H9 (cell line): ENCODE measurements around the gene CREB5. TPM values are rescaled to one million over a fixed set of nuclear protein-coding genes. Genes with fewer than 3 reads are reported as not detected.

Experiments
- DNase-seq: peaks from one replicate; pipeline ENCODE4 v3.0.0-alpha.2; 2017
- H2AFZ ChIP-seq: one replicate; pipeline ENCODE4 v1.6.1; 2013; ENCODE audit warnings: mild to moderate bottlenecking, low read length, control low read depth, moderate library complexity
- H2AK5ac ChIP-seq: 2 replicates; pipeline ENCODE4 v1.6.1; 2013; ENCODE audit warnings: low read length, control low read depth, mixed read lengths; ENCODE audit not compliant: insufficient read length
- H2BK120ac ChIP-seq: one replicate; pipeline ENCODE4 v1.6.1; 2013; ENCODE audit warnings: low read depth, mild to moderate bottlenecking, low read length, control low read depth, inconsistent platforms; ENCODE audit not compliant: poor library complexity, severe bottlenecking
- H2BK12ac ChIP-seq: 2 replicates; pipeline ENCODE4 v1.6.1; 2013; ENCODE audit warnings: low read length, control low read depth, mixed read lengths, low read depth; ENCODE audit not compliant: insufficient read length
- H2BK15ac ChIP-seq: 2 replicates; pipeline ENCODE4 v1.6.1; 2013; ENCODE audit warnings: low read depth, low read length, control low read depth
- H2BK20ac ChIP-seq: one replicate; pipeline ENCODE4 v1.6.1; 2013; ENCODE audit warnings: low read depth, mild to moderate bottlenecking, low read length, control low read depth, inconsistent platforms; ENCODE audit not compliant: poor library complexity, severe bottlenecking
- H2BK5ac ChIP-seq: 2 replicates; pipeline ENCODE4 v1.6.1; 2013; ENCODE audit warnings: low read length, control low read depth, mixed read lengths; ENCODE audit not compliant: insufficient read length
- H3K14ac ChIP-seq: 2 replicates; pipeline ENCODE4 v1.6.1; 2013; ENCODE audit warnings: low read length, control low read depth; ENCODE audit not compliant: insufficient read depth
- H3K18ac ChIP-seq: 2 replicates; pipeline ENCODE4 v1.6.1; 2013; ENCODE audit warnings: low read depth, mild to moderate bottlenecking, mixed read lengths, low read length, control low read depth; ENCODE audit not compliant: insufficient read length
- H3K23ac ChIP-seq: 2 replicates; pipeline ENCODE4 v1.6.1; 2013; ENCODE audit warnings: low read length, control low read depth, mixed read lengths, low read depth; ENCODE audit not compliant: insufficient read length
- H3K23me2 ChIP-seq: 2 replicates; pipeline ENCODE4 v1.6.1; 2013; ENCODE audit warnings: low read depth, mild to moderate bottlenecking, mixed read lengths, low read length, control low read depth; ENCODE audit not compliant: insufficient read length, poor library complexity, severe bottlenecking
- H3K27ac ChIP-seq: 2 replicates; pipeline ENCODE4 v1.5.1; 2013; ENCODE audit warnings: low read length, control low read depth, mixed read lengths, low read depth; ENCODE audit not compliant: insufficient read length
- H3K27me3 ChIP-seq: 2 replicates; pipeline ENCODE4 v1.6.1; 2013; ENCODE audit warnings: low read length, control low read depth, inconsistent platforms; ENCODE audit not compliant: insufficient read depth
- H3K4ac ChIP-seq: 2 replicates; pipeline ENCODE4 v1.6.1; 2013; ENCODE audit warnings: low read depth, mild to moderate bottlenecking, control low read depth, inconsistent platforms, low read length, moderate library complexity
- H3K4me1 ChIP-seq: 2 replicates; pipeline ENCODE4 v1.6.1; 2013; ENCODE audit warnings: low read length, control low read depth, inconsistent platforms; ENCODE audit not compliant: insufficient read depth
- H3K4me2 ChIP-seq: 2 replicates; pipeline ENCODE4 v1.6.1; 2013; ENCODE audit warnings: low read length, control low read depth, mixed read lengths; ENCODE audit not compliant: insufficient read length, insufficient read depth
- H3K56ac ChIP-seq: 2 replicates; pipeline ENCODE4 v1.6.1; 2013; ENCODE audit warnings: low read depth, mild to moderate bottlenecking, mixed read lengths, low read length, control low read depth; ENCODE audit not compliant: insufficient read length
- H3K79me1 ChIP-seq: 2 replicates; pipeline ENCODE4 v1.6.1; 2013; ENCODE audit warnings: low read depth, mild to moderate bottlenecking, moderate library complexity, low read length, control low read depth, inconsistent platforms; ENCODE audit not compliant: insufficient read depth, poor library complexity, severe bottlenecking
- H3K79me2 ChIP-seq: 2 replicates; pipeline ENCODE4 v1.6.1; 2013; ENCODE audit warnings: low read length, control low read depth, inconsistent platforms; ENCODE audit not compliant: insufficient read depth
- H3K9ac ChIP-seq: 2 replicates; pipeline ENCODE4 v1.6.1; 2013; ENCODE audit warnings: low read length, control low read depth, mixed read lengths; ENCODE audit not compliant: insufficient read length; ENCODE audit errors: extremely low read depth
- H3K9me3 ChIP-seq: one replicate; pipeline ENCODE4 v1.6.1; 2013; ENCODE audit warnings: low read depth, low read length, inconsistent platforms; ENCODE audit not compliant: control insufficient read depth
- H3T11ph ChIP-seq: one replicate; pipeline ENCODE4 v1.6.1; 2013; ENCODE audit warnings: mild to moderate bottlenecking, low read length, control low read depth, inconsistent platforms
- H4K20me1 ChIP-seq: one replicate; pipeline ENCODE4 v1.6.1; 2013; ENCODE audit not compliant: control insufficient read depth, insufficient read length, insufficient read depth
- H4K5ac ChIP-seq: 2 replicates; pipeline ENCODE4 v1.6.1; 2013; ENCODE audit warnings: low read depth, mild to moderate bottlenecking, mixed read lengths, low read length, control low read depth; ENCODE audit not compliant: insufficient read length
- H4K8ac ChIP-seq: replicated peaks from 2 replicates; pipeline ENCODE4 v1.6.1; 2013; ENCODE audit warnings: low read length, control low read depth, mixed read lengths, low read depth; ENCODE audit not compliant: insufficient read length
- H4K91ac ChIP-seq: 2 replicates; pipeline ENCODE4 v1.6.1; 2013; ENCODE audit warnings: low read depth, mild to moderate bottlenecking, moderate library complexity, mixed read lengths, low read length, control low read depth; ENCODE audit not compliant: insufficient read length
- H3K27ac Mint-ChIP-seq, 3 experiments: 2 replicates in 2 of 3; 3 replicates in 1 of 3; pipeline ENCODE4 v1.8.0; 2020 to 2021; ENCODE audit warnings: mixed read lengths in 3 of 3, mild to moderate bottlenecking in 1 of 3, moderate library complexity in 1 of 3
- H3K27me3 Mint-ChIP-seq: 2 replicates; pipeline ENCODE4 v1.8.0; 2021; ENCODE audit warnings: low read depth, mild to moderate bottlenecking, moderate library complexity, mixed read lengths
- H3K36me3 Mint-ChIP-seq, 3 experiments: 2 replicates in 2 of 3; 3 replicates in 1 of 3; pipeline ENCODE4 v1.8.0; 2020 to 2021; ENCODE audit warnings: low read depth in 3 of 3, mixed read lengths in 3 of 3; ENCODE audit not compliant: insufficient read depth in 1 of 3
- H3K4me1 Mint-ChIP-seq, 2 experiments: 2 replicates each; pipeline ENCODE4 v1.8.0; 2020; ENCODE audit warnings: mixed read lengths in 2 of 2
- H3K4me3 Mint-ChIP-seq, 2 experiments: 2 replicates in 1 of 2; 3 replicates in 1 of 2; pipeline ENCODE4 v1.8.0; 2020 to 2021; ENCODE audit warnings: mild to moderate bottlenecking in 2 of 2, mixed read lengths in 2 of 2, moderate library complexity in 1 of 2
- H3K9me3 Mint-ChIP-seq, 2 experiments: 2 replicates in 1 of 2; 3 replicates in 1 of 2; pipeline ENCODE4 v1.8.0; 2020; ENCODE audit warnings: mild to moderate bottlenecking in 2 of 2, mixed read lengths in 2 of 2, moderate library complexity in 1 of 2
- WGBS: extraction: QIAGEN DNeasy Blood & Tissue Kit; methylation state at CpG from one replicate; pipeline ENCODE4 v1.1.7; 2013; ENCODE audit warnings: missing lambda C conversion rate, low lambda C conversion rate, mixed read lengths; ENCODE audit not compliant: insufficient read length; ENCODE audit errors: extremely low coverage; 5-methylcytosine and 5-hydroxymethylcytosine counted together
- total RNA-seq: library from RNA; stranded (reverse); gene quantifications from 2 replicates; pipeline ENCODE4 v1.2.1, GENCODE V29; 2021
- TF ChIP-seq, protein P1 (sequence below): fragments of 200-600 bp; sonication (generic); conservative IDR thresholded peaks from 3 replicates; pipeline ENCODE4 v1.8.0; 2021; ENCODE audit warnings: antibody characterized with exemption, mild to moderate bottlenecking

The CREB5 gene
- total RNA-seq, 1 experiment from 2014 or later: 4.0 TPM

GRCh38 chr7:28626624-28627262 is 214.4 kb downstream of the CREB5 start:
- Histone ChIP-seq H3K27me3 (no peaks in the 10 kb centered on the region), H4K91ac (no peak overlapping the region), H3K14ac (no peak overlapping the region), H4K20me1 (no peaks in the 10 kb centered on the region), H3K18ac (no peak overlapping the region), H3K56ac (no peak overlapping the region), H2AK5ac (no peak overlapping the region), H2BK12ac (no peak overlapping the region), H3T11ph (no peak overlapping the region), H2BK20ac (no peak overlapping the region), H3K4ac (no peak overlapping the region), H2BK5ac (no peak overlapping the region), H3K9ac (no peak overlapping the region), H2AFZ (no peak overlapping the region), H4K5ac (no peak overlapping the region), H3K9me3 (no peaks in the 10 kb centered on the region), H2BK15ac (no peak overlapping the region), H3K23me2 (no peaks in the 10 kb centered on the region), H2BK120ac (no peak overlapping the region), H4K8ac (no peak overlapping the region), H3K79me1 (no peaks in the 10 kb centered on the region), H3K23ac (no peak overlapping the region), H3K4me2 (no peak overlapping the region), H3K27ac (no peak overlapping the region), H3K4me1 (no peaks in the 10 kb centered on the region), H3K79me2 (no peaks in the 10 kb centered on the region)
- H3K27me3 Mint-ChIP-seq: peaks cover 2% of the 10 kb centered on the region; the same call in 1 of the 2 replicates
- no peaks in the 10 kb centered on the region for H3K36me3 Mint-ChIP-seq
- peaks cover 12 to 18% of the 10 kb centered on the region in 2 experiments for H3K4me1 Mint-ChIP-seq
- H3K4me3 Mint-ChIP-seq: no peak overlapping the region
- DNase-seq: peak; percentile 56
- TF ChIP-seq, protein P1, sequence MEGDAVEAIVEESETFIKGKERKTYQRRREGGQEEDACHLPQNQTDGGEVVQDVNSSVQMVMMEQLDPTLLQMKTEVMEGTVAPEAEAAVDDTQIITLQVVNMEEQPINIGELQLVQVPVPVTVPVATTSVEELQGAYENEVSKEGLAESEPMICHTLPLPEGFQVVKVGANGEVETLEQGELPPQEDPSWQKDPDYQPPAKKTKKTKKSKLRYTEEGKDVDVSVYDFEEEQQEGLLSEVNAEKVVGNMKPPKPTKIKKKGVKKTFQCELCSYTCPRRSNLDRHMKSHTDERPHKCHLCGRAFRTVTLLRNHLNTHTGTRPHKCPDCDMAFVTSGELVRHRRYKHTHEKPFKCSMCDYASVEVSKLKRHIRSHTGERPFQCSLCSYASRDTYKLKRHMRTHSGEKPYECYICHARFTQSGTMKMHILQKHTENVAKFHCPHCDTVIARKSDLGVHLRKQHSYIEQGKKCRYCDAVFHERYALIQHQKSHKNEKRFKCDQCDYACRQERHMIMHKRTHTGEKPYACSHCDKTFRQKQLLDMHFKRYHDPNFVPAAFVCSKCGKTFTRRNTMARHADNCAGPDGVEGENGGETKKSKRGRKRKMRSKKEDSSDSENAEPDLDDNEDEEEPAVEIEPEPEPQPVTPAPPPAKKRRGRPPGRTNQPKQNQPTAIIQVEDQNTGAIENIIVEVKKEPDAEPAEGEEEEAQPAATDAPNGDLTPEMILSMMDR: peak; percentile 92
- H3K9me3 Mint-ChIP-seq: no peaks in the 10 kb centered on the region
- H3K27ac Mint-ChIP-seq: no peak overlapping the region; a peak in 1 of 7 replicates
- WGBS: no CpG with 5 or more reads among the region's 8 CpGs
